Measurements from ENCODE around the gene FSHB.
"Not testable (repeated sequence)": the region's sequence is repeated elsewhere in the genome, so short reads cannot be mapped to it uniquely, and the experiment has no call there.

FSHB gene

GRCh38 chr11:30230714-30231113 lies at the start of gene FSHB:
Gene FSHB, plus strand, starts transcription at chr11:30231014. Its CDS starts 889 bp downstream, at chr11:30231903.
- DNase-seq = no peak

GRCh38 chr11:30186748-30187147 lies 44.1 kb upstream of the FSHB start:
- no peak for DNase-seq

GRCh38 chr11:30192620-30193019 lies 38.2 kb upstream of the FSHB start:
- no peak for DNase-seq

GRCh38 chr11:30196400-30197206 lies 34.2 kb upstream of the FSHB start:
- DNase-seq = peak; percentile 70

GRCh38 chr11:30197869-30198268 lies 32.9 kb upstream of the FSHB start:
- no peak for DNase-seq

- not testable (repeated sequence) for DNase-seq
Observed at GRCh38 chr11:30202989-30203388, 27.8 kb upstream of the FSHB start.

- DNase-seq = no peak
Observed at GRCh38 chr11:30203850-30204249, 27.0 kb upstream of the FSHB start.

- DNase-seq = no peak
Observed at GRCh38 chr11:30206249-30206996, 24.4 kb upstream of the FSHB start.

- DNase-seq = no peak
Observed at GRCh38 chr11:30210357-30210756, 20.5 kb upstream of the FSHB start.

- DNase-seq = no peak
Observed at GRCh38 chr11:30216534-30216933, 14.3 kb upstream of the FSHB start.

GRCh38 chr11:30218278-30218677 lies 12.5 kb upstream of the FSHB start:
- no peak for DNase-seq

- DNase-seq = no peak
Observed at GRCh38 chr11:30225642-30226041, 5.2 kb upstream of the FSHB start.

- no peak for DNase-seq
Observed at GRCh38 chr11:30228323-30228884, 2.4 kb upstream of the FSHB start.

- no peak for DNase-seq
Observed at GRCh38 chr11:30239025-30239424, 8.2 kb downstream of the FSHB start.

- DNase-seq = no peak
Observed at GRCh38 chr11:30244265-30244664, 13.5 kb downstream of the FSHB start.

- DNase-seq = no peak
Observed at GRCh38 chr11:30245621-30246020, 14.8 kb downstream of the FSHB start.

GRCh38 chr11:30254307-30255298 lies 23.8 kb downstream of the FSHB start:
- DNase-seq = no peak

GRCh38 chr11:30255637-30256036 lies 24.8 kb downstream of the FSHB start:
- no peak for DNase-seq

- DNase-seq = no peak
Observed at GRCh38 chr11:30257058-30257457, 26.2 kb downstream of the FSHB start.

GRCh38 chr11:30258679-30259078 lies 27.9 kb downstream of the FSHB start:
- no peak for DNase-seq

GRCh38 chr11:30260813-30261212 lies 30.0 kb downstream of the FSHB start:
- no peak for DNase-seq

- DNase-seq = no peak
Observed at GRCh38 chr11:30261821-30262220, 31.0 kb downstream of the FSHB start.

- DNase-seq = not testable (repeated sequence)
Observed at GRCh38 chr11:30268638-30269037, 37.8 kb downstream of the FSHB start.
